ENCODE data around the gene ASB13. TPM values are rescaled to one million over a fixed set of nuclear protein-coding genes. Genes with fewer than 3 reads are reported as not detected.
A peak's percentile ranks its signal among the peaks of the same experiment; 100 is the strongest.

The ASB13 gene
- total and polyA plus RNA-seq, 10 of the 15 experiments (the other 5 are each of a cell fraction or from before 2014, with no cell fraction given), result 0.02 to 0.59 (median 0.10) TPM; not detected in 2

- TF ChIP-seq ZBTB4 (CRISPR knock-in tag; IDR thresholded peaks at IDR 0.05) (no peak), GABPA (IDR thresholded peaks at IDR 0.05; ENCODE audit: low read depth) (no peak), KAT2A (conservative IDR thresholded peaks at IDR 0.05; ENCODE audit: control insufficient read depth, low read depth, low read length) (no peak), ZNF207 (IDR thresholded peaks at IDR 0.05; ENCODE audit: borderline replicate concordance) (no peak), CREB1 (IDR thresholded peaks at IDR 0.05; ENCODE audit: low read depth) (0 out of 2 replicates have a peak, but pooled peaks have one; percentile 14), SKIL (IDR thresholded peaks at IDR 0.05; ENCODE audit: low read depth, poor library complexity, severe bottlenecking) (peak; percentile 43), RELB (IDR thresholded peaks at IDR 0.05; ENCODE audit: low read depth) (peak; percentile 45; the same call in 1 of the 2 replicates), SUPT20H (IDR thresholded peaks at IDR 0.05; ENCODE audit: borderline replicate concordance, control insufficient read depth, low read depth, low read length) (no peak), SMC3 (IDR thresholded peaks at IDR 0.05; ENCODE audit: borderline replicate concordance, low read length) (peak; percentile 32; the same call in 1 of the 2 replicates), ZSCAN29 (IDR thresholded peaks at IDR 0.05) (no peak; the same call in 1 of the 2 replicates), KDM1A (IDR thresholded peaks at IDR 0.05; ENCODE audit: borderline replicate concordance) (no peak), RB1 (IDR thresholded peaks at IDR 0.05; ENCODE audit: borderline replicate concordance) (no peak), BCL3 (IDR thresholded peaks at IDR 0.05; ENCODE audit: borderline replicate concordance, insufficient read depth, low read depth, low read length, poor library complexity, severe bottlenecking) (no peak), E4F1 (IDR thresholded peaks at IDR 0.05; ENCODE audit: borderline replicate concordance, partially characterized antibody) (no peak), STAT3 (IDR thresholded peaks at IDR 0.05; ENCODE audit: low read depth, low read length) (no peak)
Measured at GRCh38 chr10:5684971-5685763, 18.8 kb upstream of the ASB13 start (continued).
